Measurements from ENCODE around the gene IKZF3. TPM values are rescaled to one million over a fixed set of nuclear protein-coding genes. Genes with fewer than 3 reads are reported as not detected.

Gene IKZF3
- polyA plus RNA-seq, 1 donor from 2014 or later = not detected

GRCh38 chr17:39826334-39826733 is 37.8 kb downstream of the IKZF3 start:
- Histone ChIP-seq H3K9ac (ENCODE audit: low read length) (no peak overlapping the region), H3K27ac (ENCODE audit: low read length) (no peak overlapping the region), H3K79me2 (replicated peaks; ENCODE audit: insufficient read depth, low read length) (no peaks in the 10 kb centered on the region), H2AFZ (ENCODE audit: low read depth, low read length) (no peak overlapping the region), H3K4me2 (ENCODE audit: low read length) (no peak overlapping the region), H3K9me3 (ENCODE audit: low read length) (no peaks in the 10 kb centered on the region), H3K9me2 (ENCODE audit: insufficient read depth, low read length) (no peaks in the 10 kb centered on the region), H4K20me1 (ENCODE audit: insufficient read depth) (no peaks in the 10 kb centered on the region), H3K36me3 (ENCODE audit: insufficient read depth, low read length) (no peaks in the 10 kb centered on the region), H3K27me3 (ENCODE audit: insufficient read depth, low read depth, low read length) (no peaks in the 10 kb centered on the region), H3K4me3 (ENCODE audit: low read length) (no peak overlapping the region), H3F3A (ENCODE audit: insufficient read depth, low read length, poor library complexity, severe bottlenecking) (no peaks in the 10 kb centered on the region)
- TF ChIP-seq EP300 (conservative IDR thresholded peaks at IDR 0.05; ENCODE audit: poor library complexity, severe bottlenecking) (no peak), MXI1 (conservative IDR thresholded peaks at IDR 0.05; ENCODE audit: poor library complexity, severe bottlenecking) (no peak), CTCF (IDR thresholded peaks at IDR 0.05; ENCODE audit: poor library complexity, severe bottlenecking) (no peak), TAF1 (IDR thresholded peaks at IDR 0.05; ENCODE audit: low read depth) (no peak), POLR2AphosphoS5 (IDR thresholded peaks at IDR 0.05) (no peak), EZH2 (IDR thresholded peaks at IDR 0.05; ENCODE audit: borderline replicate concordance, insufficient read depth, low read length, poor library complexity, severe bottlenecking) (no peak), RAD21 (conservative IDR thresholded peaks at IDR 0.05) (no peak), SMC3 (conservative IDR thresholded peaks at IDR 0.05; ENCODE audit: poor library complexity) (no peak), REST (IDR thresholded peaks at IDR 0.05; ENCODE audit: borderline replicate concordance) (no peak)

- H3K36me3 ChIP-seq (ENCODE audit: insufficient read depth, low read length) = no peaks in the 10 kb centered on the region
- TF ChIP-seq TAF1 (IDR thresholded peaks at IDR 0.05; ENCODE audit: low read depth) (no peak), CTCF (IDR thresholded peaks at IDR 0.05; ENCODE audit: poor library complexity, severe bottlenecking) (no peak), SMC3 (conservative IDR thresholded peaks at IDR 0.05; ENCODE audit: poor library complexity) (no peak), EP300 (conservative IDR thresholded peaks at IDR 0.05; ENCODE audit: poor library complexity, severe bottlenecking) (no peak), REST (IDR thresholded peaks at IDR 0.05; ENCODE audit: borderline replicate concordance) (no peak), RAD21 (conservative IDR thresholded peaks at IDR 0.05) (no peak), MXI1 (conservative IDR thresholded peaks at IDR 0.05; ENCODE audit: poor library complexity, severe bottlenecking) (no peak), POLR2AphosphoS5 (IDR thresholded peaks at IDR 0.05) (no peak), EZH2 (IDR thresholded peaks at IDR 0.05; ENCODE audit: borderline replicate concordance, insufficient read depth, low read length, poor library complexity, severe bottlenecking) (no peak)
These were observed 40.6 kb downstream of the IKZF3 start for GRCh38 chr17:39823407-39824054.

More at GRCh38 chr17:39823407-39824054, 40.6 kb downstream of the IKZF3 start:
- no peak overlapping the region for H2AFZ ChIP-seq (ENCODE audit: low read depth, low read length)
- no peak overlapping the region for H3K9ac ChIP-seq (ENCODE audit: low read length)
- H3K4me3 ChIP-seq (ENCODE audit: low read length) = no peak overlapping the region
- H3K9me3 ChIP-seq (ENCODE audit: low read length) = no peaks in the 10 kb centered on the region
- H3K27ac ChIP-seq (ENCODE audit: low read length) = no peak overlapping the region
- no peaks in the 10 kb centered on the region for H3K27me3 ChIP-seq (ENCODE audit: insufficient read depth, low read depth, low read length)
- H4K20me1 ChIP-seq (ENCODE audit: insufficient read depth) = no peaks in the 10 kb centered on the region
- no peaks in the 10 kb centered on the region for H3K9me2 ChIP-seq (ENCODE audit: insufficient read depth, low read length)
- no peaks in the 10 kb centered on the region for H3F3A ChIP-seq (ENCODE audit: insufficient read depth, low read length, poor library complexity, severe bottlenecking)
- H3K79me2 ChIP-seq (replicated peaks; ENCODE audit: insufficient read depth, low read length) = no peaks in the 10 kb centered on the region
- H3K4me2 ChIP-seq (ENCODE audit: low read length) = no peak overlapping the region

All from neural cell (in vitro differentiated cells).